Suprapubic skin (tissue), 4 donors: ENCODE data around the gene GRIN3B. TPM values are rescaled to one million over a fixed set of nuclear protein-coding genes. Genes with fewer than 3 reads are reported as not detected.

Experiments used
- DNase-seq, 2 donors: peaks; one replicate each; pipeline ENCODE4 v3.0.0-alpha.2; 2019; ENCODE audit warnings: low spot score in 2 of 2
- H3K27ac ChIP-seq: fragments of 200-600 bp; sonication (generic); one replicate; pipeline ENCODE4 v1.5.1; 2019
- H3K27me3 ChIP-seq: fragments of 200-600 bp; sonication (generic); one replicate; pipeline ENCODE4 v1.5.1; 2019
- H3K36me3 ChIP-seq: fragments of 200-600 bp; sonication (generic); one replicate; pipeline ENCODE4 v1.5.1; 2019
- H3K4me1 ChIP-seq: fragments of 200-600 bp; sonication (generic); one replicate; pipeline ENCODE4 v1.5.1; 2019
- H3K4me3 ChIP-seq: fragments of 200-600 bp; sonication (generic); one replicate; pipeline ENCODE4 v1.5.1; 2019; ENCODE audit warnings: mild to moderate bottlenecking
- H3K9me3 ChIP-seq: fragments of 200-600 bp; sonication (generic); one replicate; pipeline ENCODE4 v1.5.1; 2019
- CTCF ChIP-seq, 2 donors: fragments of 200-600 bp in 1 of 2; fragments of 450-650 bp in 1 of 2; sonication (generic) in 1 of 2; IDR thresholded peaks; one replicate each; pipeline ENCODE4 v1.5.1; 2016 to 2019; ENCODE audit warnings: antibody characterized with exemption in 2 of 2, mild to moderate bottlenecking in 1 of 2, moderate library complexity in 1 of 2
- EP300 ChIP-seq: sonication (generic); formaldehyde crosslinking; IDR thresholded peaks from one replicate; pipeline ENCODE4 v1.6.1; 2017; ENCODE audit warnings: antibody characterized with exemption
- POLR2A ChIP-seq, 2 donors: fragments of 450-650 bp; IDR thresholded peaks; one replicate each; pipeline ENCODE4 v1.6.1; 2017; ENCODE audit warnings: antibody characterized with exemption in 2 of 2, mild to moderate bottlenecking in 2 of 2, moderate library complexity in 2 of 2
- POLR2AphosphoS5 ChIP-seq, 3 donors: sonication (generic); formaldehyde crosslinking; IDR thresholded peaks; one replicate each; pipeline ENCODE4 v1.6.1; 2017; ENCODE audit warnings: antibody characterized with exemption in 3 of 3
- WGBS: methylation state at CpG from one replicate; pipeline ENCODE4 v1.1.5; 2018; 5-methylcytosine and 5-hydroxymethylcytosine counted together
- total RNA-seq, 4 donors: library from RNA; depleted of rRNA; stranded (reverse); fragments of >200 nt; gene quantifications; one replicate each; pipeline ENCODE4 v1.1.0, GENCODE V29; 2016

GRIN3B gene
- total RNA-seq, 4 donors from 2014 or later: 0.13 to 1.1 TPM; not detected in 2

- 94% methylated on average over 8 of the region's 25 CpGs for WGBS
- Histone ChIP-seq H3K9me3 (no peaks in the 10 kb centered on the region), H3K27ac (no peak overlapping the region), H3K36me3 (peaks cover 48% of the 10 kb centered on the region), H3K4me3 (no peak overlapping the region), H3K4me1 (peaks cover 11% of the 10 kb centered on the region), H3K27me3 (no peaks in the 10 kb centered on the region)
- TF ChIP-seq POLR2A (IDR thresholded peaks at IDR 0.05): no peak
- TF ChIP-seq CTCF (IDR thresholded peaks at IDR 0.05): no peak
- TF ChIP-seq EP300: no peak
- TF ChIP-seq POLR2AphosphoS5 (IDR thresholded peaks at IDR 0.05): no peak
- DNase-seq: no peak
These were observed 10.7 kb upstream of the GRIN3B start for GRCh38 chr19:989381-990081.

- H3K4me3 ChIP-seq: no peak overlapping the region
- 83% methylated on average over 5 of the region's 27 CpGs for WGBS
- peaks cover 4% of the 10 kb centered on the region for H3K27me3 ChIP-seq
- peaks cover 5% of the 10 kb centered on the region for H3K4me1 ChIP-seq
- H3K27ac ChIP-seq: no peak overlapping the region
- peaks cover 48% of the 10 kb centered on the region for H3K36me3 ChIP-seq
- TF ChIP-seq EP300: no peak
- TF ChIP-seq POLR2A (IDR thresholded peaks at IDR 0.05): no peak
- TF ChIP-seq POLR2AphosphoS5 (IDR thresholded peaks at IDR 0.05): no peak
- TF ChIP-seq CTCF (IDR thresholded peaks at IDR 0.05): no peak
- H3K9me3 ChIP-seq: no peaks in the 10 kb centered on the region
- no peak for DNase-seq
These were observed 10.1 kb upstream of the GRIN3B start for GRCh38 chr19:990119-990571.

GRCh38 chr19:990746-991145 is 9.5 kb upstream of the GRIN3B start:
- peaks cover 46% of the 10 kb centered on the region for H3K36me3 ChIP-seq
- H3K4me3 ChIP-seq: no peak overlapping the region
- H3K27me3 ChIP-seq: peaks cover 10% of the 10 kb centered on the region
- peaks cover 1% of the 10 kb centered on the region for H3K4me1 ChIP-seq
- 87% methylated on average over 3 of the region's 23 CpGs for WGBS
- DNase-seq: no peak
- no peak for TF ChIP-seq POLR2AphosphoS5 (IDR thresholded peaks at IDR 0.05)
- no peak for TF ChIP-seq CTCF (IDR thresholded peaks at IDR 0.05)
- TF ChIP-seq POLR2A (IDR thresholded peaks at IDR 0.05): no peak
- no peak for TF ChIP-seq EP300
- no peak overlapping the region for H3K27ac ChIP-seq
- no peaks in the 10 kb centered on the region for H3K9me3 ChIP-seq

- peaks cover 41% of the 10 kb centered on the region for H3K36me3 ChIP-seq
- WGBS: 95% methylated on average over 4 of the region's 47 CpGs
- no peak overlapping the region for H3K4me3 ChIP-seq
- H3K9me3 ChIP-seq: no peaks in the 10 kb centered on the region
- peaks cover 7% of the 10 kb centered on the region for H3K4me1 ChIP-seq
- TF ChIP-seq POLR2A (IDR thresholded peaks at IDR 0.05) (no peak), POLR2AphosphoS5 (IDR thresholded peaks at IDR 0.05) (no peak), CTCF (IDR thresholded peaks at IDR 0.05) (no peak), EP300 (no peak)
- no peak overlapping the region for H3K27ac ChIP-seq
- H3K27me3 ChIP-seq: peaks cover 16% of the 10 kb centered on the region
- no peak for DNase-seq
These were observed 8.9 kb upstream of the GRIN3B start for GRCh38 chr19:991174-991931.
